22Rv1 (cell line): ENCODE measurements around the gene ADAMTS9.

ENCODE experiments used
- H3K27ac ChIP-seq: fragments of 450-650 bp; 2 replicates; pipeline ENCODE4 v1.5.1; 2017
- CTCF ChIP-seq: fragments of 450-650 bp; IDR thresholded peaks from 2 replicates; pipeline ENCODE4 v1.5.1; 2017; ENCODE audit warnings: mild to moderate bottlenecking
- ZFX ChIP-seq: fragments of 450-650 bp; IDR thresholded peaks from 2 replicates; pipeline ENCODE4 v1.6.1; 2017; ENCODE audit warnings: antibody characterized with exemption, borderline replicate concordance

The ADAMTS9 gene

GRCh38 chr3:64675687-64676247 is 12.0 kb downstream of the ADAMTS9 start:
- TF ChIP-seq CTCF: no peak
- H3K27ac ChIP-seq: no peak overlapping the region

- no peak overlapping the region for H3K27ac ChIP-seq
- TF ChIP-seq ZFX: no peak
- no peak for TF ChIP-seq CTCF
These were observed 13.2 kb downstream of the ADAMTS9 start for GRCh38 chr3:64674591-64675076.

- TF ChIP-seq ZFX (no peak), CTCF (no peak)
- H3K27ac ChIP-seq: no peak overlapping the region
These were observed 14.6 kb downstream of the ADAMTS9 start for GRCh38 chr3:64673159-64673715.

GRCh38 chr3:64668582-64669510 is 19.0 kb downstream of the ADAMTS9 start:
- TF ChIP-seq ZFX (no peak), CTCF (no peak)
- no peak overlapping the region for H3K27ac ChIP-seq

- no peak for TF ChIP-seq ZFX
- no peak for TF ChIP-seq CTCF
- no peak overlapping the region for H3K27ac ChIP-seq
These were observed 19.8 kb downstream of the ADAMTS9 start for GRCh38 chr3:64667887-64668581.

GRCh38 chr3:64667138-64667537 is 20.7 kb downstream of the ADAMTS9 start:
- TF ChIP-seq CTCF: no peak
- no peak for TF ChIP-seq ZFX
- H3K27ac ChIP-seq: no peak overlapping the region
